ENCODE results near the gene MTF1.

MTF1 gene

GRCh38 chr1:37858931-37859506 is 373 bp downstream of the MTF1 start:
- TF ChIP-seq CTCF (conservative IDR thresholded peaks at IDR 0.05; ENCODE audit: low read depth, low read length), result no peak
- Histone ChIP-seq H3K27me3 (ENCODE audit: insufficient read depth, low read depth) (no peaks in the 10 kb centered on the region), H3K79me2 (ENCODE audit: insufficient read depth, low read depth) (peaks cover 27% of the 10 kb centered on the region), H3K4me2 (peak overlapping the region; percentile 91), H4K20me1 (ENCODE audit: insufficient read depth) (no peaks in the 10 kb centered on the region), H3K27ac (peak overlapping the region; percentile 91), H2AFZ (ENCODE audit: low read depth) (peak overlapping the region; percentile 90), H3K4me3 (IDR thresholded peaks at IDR 0.05; ENCODE audit: insufficient read depth, low read depth, low read length) (peak overlapping the region; percentile 85), H3K4me1 (ENCODE audit: low read depth, poor library complexity, severe bottlenecking) (peaks cover 17% of the 10 kb centered on the region), H3K9ac (peak overlapping the region; percentile 96), H3K36me3 (ENCODE audit: insufficient read depth) (no peaks in the 10 kb centered on the region)

GRCh38 chr1:37854406-37854805 is 5.0 kb downstream of the MTF1 start:
- no peak overlapping the region for H2AFZ ChIP-seq (ENCODE audit: low read depth)
- H3K4me2 ChIP-seq, result no peak overlapping the region
- H4K20me1 ChIP-seq (ENCODE audit: insufficient read depth), result no peaks in the 10 kb centered on the region
- H3K79me2 ChIP-seq (ENCODE audit: insufficient read depth, low read depth), result peaks cover 45% of the 10 kb centered on the region
- no peak overlapping the region for H3K4me3 ChIP-seq (IDR thresholded peaks at IDR 0.05; ENCODE audit: insufficient read depth, low read depth, low read length)
- peaks cover 11% of the 10 kb centered on the region for H3K4me1 ChIP-seq (ENCODE audit: low read depth, poor library complexity, severe bottlenecking)
- TF ChIP-seq CTCF (conservative IDR thresholded peaks at IDR 0.05; ENCODE audit: low read depth, low read length), result no peak
- H3K36me3 ChIP-seq (ENCODE audit: insufficient read depth), result no peaks in the 10 kb centered on the region
- H3K27ac ChIP-seq, result no peak overlapping the region
- no peaks in the 10 kb centered on the region for H3K27me3 ChIP-seq (ENCODE audit: insufficient read depth, low read depth)
- no peak overlapping the region for H3K9ac ChIP-seq

- Histone ChIP-seq H3K36me3 (ENCODE audit: insufficient read depth) (no peaks in the 10 kb centered on the region), H3K4me2 (no peak overlapping the region), H3K4me1 (ENCODE audit: low read depth, poor library complexity, severe bottlenecking) (peaks cover 6% of the 10 kb centered on the region), H3K27ac (no peak overlapping the region), H3K9ac (no peak overlapping the region), H3K27me3 (ENCODE audit: insufficient read depth, low read depth) (no peaks in the 10 kb centered on the region), H3K79me2 (ENCODE audit: insufficient read depth, low read depth) (peaks cover 42% of the 10 kb centered on the region), H3K4me3 (IDR thresholded peaks at IDR 0.05; ENCODE audit: insufficient read depth, low read depth, low read length) (no peak overlapping the region), H2AFZ (ENCODE audit: low read depth) (no peak overlapping the region), H4K20me1 (ENCODE audit: insufficient read depth) (no peaks in the 10 kb centered on the region)
- TF ChIP-seq CTCF (conservative IDR thresholded peaks at IDR 0.05; ENCODE audit: low read depth, low read length), result no peak
Measured at GRCh38 chr1:37853157-37853556, 6.2 kb downstream of the MTF1 start.

GRCh38 chr1:37851782-37852210 is 7.6 kb downstream of the MTF1 start:
- no peak for TF ChIP-seq CTCF (conservative IDR thresholded peaks at IDR 0.05; ENCODE audit: low read depth, low read length)
- Histone ChIP-seq H4K20me1 (ENCODE audit: insufficient read depth) (no peaks in the 10 kb centered on the region), H3K4me1 (ENCODE audit: low read depth, poor library complexity, severe bottlenecking) (peaks cover 13% of the 10 kb centered on the region), H3K36me3 (ENCODE audit: insufficient read depth) (no peaks in the 10 kb centered on the region), H2AFZ (ENCODE audit: low read depth) (no peak overlapping the region), H3K4me2 (no peak overlapping the region), H3K79me2 (ENCODE audit: insufficient read depth, low read depth) (peaks cover 42% of the 10 kb centered on the region; the same call in 1 of the 2 replicates), H3K27me3 (ENCODE audit: insufficient read depth, low read depth) (no peaks in the 10 kb centered on the region), H3K9ac (no peak overlapping the region), H3K27ac (no peak overlapping the region), H3K4me3 (IDR thresholded peaks at IDR 0.05; ENCODE audit: insufficient read depth, low read depth, low read length) (no peak overlapping the region)

Measured in KMS-11 (cell line).